HPDE6-E6E7 (cell line): Measurements from ENCODE around the gene BZW1.
A peak's percentile ranks its signal among the peaks of the same experiment; 100 is the strongest.

Source experiments
- DNase-seq: peaks from one replicate; pipeline ENCODE4 v3.0.0; 2011; ENCODE audit warnings: missing footprints; ENCODE audit errors: extremely low spot score

BZW1 gene

DNA sequence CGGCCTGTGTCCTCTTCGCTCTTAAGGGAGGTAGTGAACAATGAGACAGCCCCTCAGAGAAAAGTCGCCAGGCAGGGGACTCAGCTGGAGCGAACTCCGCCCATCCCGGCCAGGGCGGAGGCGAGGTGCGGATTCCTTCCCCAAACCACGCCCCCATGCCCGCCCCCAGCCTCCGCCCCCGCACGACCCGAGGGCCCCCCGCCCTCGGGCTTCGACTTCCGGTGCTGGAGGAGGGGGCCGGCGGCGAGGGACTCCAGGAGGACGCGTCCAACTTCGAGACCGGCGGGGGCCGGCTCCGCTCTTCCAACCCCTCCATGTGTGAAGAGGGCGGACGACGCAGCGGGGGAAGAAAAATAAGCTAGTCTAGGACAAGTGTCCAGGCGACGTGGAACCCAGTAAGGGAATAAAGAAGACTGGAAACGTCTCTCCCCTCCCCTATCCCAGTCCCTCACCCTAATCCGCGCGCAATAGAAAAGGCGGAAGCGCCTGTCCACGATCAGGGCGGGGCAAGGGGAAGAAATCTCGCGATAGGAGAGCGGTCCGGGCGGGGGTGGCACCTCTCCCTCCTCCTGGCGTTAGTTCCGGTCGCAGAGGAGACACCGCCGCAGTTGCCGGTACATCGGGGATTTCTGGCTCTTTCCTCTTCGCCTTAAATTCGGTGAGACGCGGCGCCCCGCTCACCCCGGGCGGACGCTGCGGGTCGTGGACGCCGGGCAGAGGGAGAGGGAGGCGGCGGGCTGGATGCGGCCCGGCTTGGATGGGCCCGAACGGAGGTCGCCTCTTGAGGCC, at the start of gene BZW1:
Gene BZW1 (plus strand): TSS at position 578 of the 789 bp plus-strand sequence. CDS start 1,308 bp downstream, outside the sequence.
- DNase-seq: peak; percentile 91

DNA sequence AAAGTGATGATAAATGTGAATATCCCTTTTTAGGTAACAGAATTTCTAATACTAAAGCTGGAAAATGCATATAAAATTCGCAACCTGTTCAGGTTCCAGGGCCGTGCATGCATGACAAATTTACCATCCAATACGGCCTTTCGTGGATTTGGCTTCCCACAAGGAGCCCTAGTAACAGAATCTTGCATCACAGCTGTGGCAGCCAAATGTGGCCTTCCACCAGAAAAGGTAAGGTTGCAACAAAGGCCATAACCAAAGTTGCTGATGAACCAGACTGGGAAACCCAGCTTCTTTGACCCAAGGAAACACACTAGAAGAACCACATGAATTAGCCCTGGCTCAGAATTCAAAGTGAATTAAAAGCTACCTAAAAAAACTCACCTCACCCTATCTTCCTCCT, 49.6 kb upstream of the BZW1 start:
- DNase-seq: no peak

DNA sequence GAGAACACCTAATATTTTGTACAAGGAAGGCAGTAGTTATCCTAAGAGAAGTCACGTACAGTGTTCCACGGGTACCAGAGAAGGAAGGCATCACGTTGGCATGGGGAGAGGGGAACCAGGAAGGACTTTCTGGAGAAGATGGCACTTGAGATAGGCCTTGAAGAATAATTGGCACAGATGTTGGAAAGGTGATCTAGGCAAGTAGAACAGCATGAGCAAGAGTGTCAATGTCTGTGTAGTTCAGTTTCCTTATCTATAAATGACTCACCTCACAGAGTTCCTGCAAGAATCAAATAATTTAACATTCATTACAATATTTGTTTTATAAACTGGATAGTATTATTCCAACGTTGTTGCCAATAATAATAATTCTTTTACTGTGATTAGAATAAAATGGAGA, 48.3 kb upstream of the BZW1 start:
- no peak for DNase-seq

DNA sequence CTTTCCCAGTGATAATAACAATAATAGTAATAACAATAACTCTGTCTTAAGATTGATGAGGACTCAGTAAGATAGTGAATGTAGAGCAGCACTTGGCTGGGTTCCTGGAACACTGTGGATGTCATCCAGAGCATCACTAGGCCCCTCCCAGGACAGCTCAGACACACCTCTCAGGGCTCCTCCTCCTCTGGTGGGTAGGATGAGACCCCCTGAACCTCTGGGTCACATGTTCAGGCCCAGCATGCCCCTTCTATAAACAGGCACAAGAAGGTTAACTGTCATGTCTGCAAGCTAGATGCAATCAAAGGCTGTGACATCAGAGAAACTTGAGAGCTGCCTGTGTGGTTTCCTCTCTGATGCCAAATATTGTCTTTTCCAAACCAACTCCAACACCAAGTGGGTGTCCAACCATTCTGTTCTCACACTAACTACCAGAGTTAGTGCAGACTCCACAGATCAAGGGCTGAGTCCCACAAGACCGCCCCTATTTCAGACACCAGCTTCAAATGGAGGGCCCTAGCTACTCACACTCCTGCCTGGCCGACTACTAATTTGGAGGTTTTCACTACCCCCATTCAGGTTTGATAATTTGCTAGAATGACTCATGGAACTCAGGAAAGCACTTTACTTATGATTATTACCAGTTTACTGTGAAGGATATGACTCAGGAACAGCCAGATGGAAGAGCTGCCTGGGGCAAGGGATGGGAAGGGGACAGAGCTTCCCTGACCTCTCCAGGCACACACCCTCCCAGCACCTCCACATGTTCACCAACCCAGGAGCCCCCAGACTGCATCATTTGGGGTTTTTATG, 46.4 kb upstream of the BZW1 start:
- peak; percentile 60 for DNase-seq

DNA sequence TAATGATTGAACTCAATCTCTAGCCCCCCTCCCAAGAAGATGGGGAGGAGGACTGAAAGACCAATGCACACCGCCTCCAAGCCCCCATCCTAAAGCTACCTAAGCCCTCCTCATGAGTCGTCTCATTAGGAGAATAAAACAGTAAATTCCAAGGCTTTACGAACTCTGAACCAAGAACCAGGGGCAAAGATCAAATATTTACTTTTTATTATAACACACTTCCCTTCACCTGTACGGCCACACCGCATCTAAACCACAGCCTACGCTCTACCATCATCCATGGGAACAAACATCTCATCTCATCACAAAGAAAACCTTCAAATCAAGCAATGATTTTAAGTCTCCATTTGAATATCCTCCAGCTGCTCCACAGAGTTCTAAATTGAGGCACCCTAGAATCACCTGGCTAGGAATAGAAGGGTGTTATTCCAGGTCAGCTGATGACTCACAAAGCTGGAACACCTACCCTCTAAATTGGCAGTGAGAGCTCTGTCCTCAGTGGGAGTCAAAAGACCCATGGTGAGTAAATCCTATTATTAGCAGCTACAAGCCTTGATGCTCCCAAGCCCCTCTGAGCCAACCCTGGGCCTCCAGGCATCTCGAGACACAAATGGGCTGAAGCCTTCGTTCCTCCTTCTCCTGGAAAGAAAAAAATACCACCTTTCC, 45.6 kb upstream of the BZW1 start:
- DNase-seq: peak; percentile 71

DNA sequence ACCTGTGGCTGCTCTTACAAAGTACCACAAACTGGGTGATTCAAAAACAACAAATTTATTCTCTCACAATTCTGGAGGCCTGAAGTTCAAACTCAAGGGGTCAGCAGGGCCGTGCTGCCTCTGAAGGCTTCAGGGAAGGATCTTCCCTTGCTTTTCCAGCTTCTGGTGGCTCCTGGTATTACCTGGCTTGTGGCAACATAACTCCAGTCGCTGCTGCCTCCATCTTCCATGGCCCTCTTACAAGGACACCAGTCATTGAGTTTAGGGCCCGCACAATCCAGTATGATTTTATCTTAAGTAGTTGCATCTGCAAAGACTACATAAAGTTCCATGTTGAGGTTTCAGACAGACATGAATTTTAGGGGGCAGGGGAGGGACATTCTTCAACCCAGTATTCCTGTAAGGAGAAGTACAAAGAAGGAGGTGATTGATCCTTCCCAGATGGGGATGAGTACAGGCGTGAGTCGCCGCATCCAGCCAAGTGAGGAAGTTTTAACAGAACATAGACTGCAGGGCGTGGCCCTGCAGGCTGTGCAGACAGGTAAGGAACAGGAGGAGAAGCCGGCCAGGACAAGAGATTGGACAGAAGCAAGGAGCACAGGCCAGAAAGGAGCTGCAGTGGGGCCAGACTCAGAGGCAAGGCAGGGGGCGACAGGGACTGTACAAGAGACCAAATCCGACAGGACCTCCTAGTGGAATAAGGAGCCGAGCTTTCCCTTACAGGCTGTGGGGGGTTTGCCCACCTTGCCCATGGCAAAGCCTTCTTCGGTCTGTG, 44.4 kb upstream of the BZW1 start:
- DNase-seq: no peak

DNA sequence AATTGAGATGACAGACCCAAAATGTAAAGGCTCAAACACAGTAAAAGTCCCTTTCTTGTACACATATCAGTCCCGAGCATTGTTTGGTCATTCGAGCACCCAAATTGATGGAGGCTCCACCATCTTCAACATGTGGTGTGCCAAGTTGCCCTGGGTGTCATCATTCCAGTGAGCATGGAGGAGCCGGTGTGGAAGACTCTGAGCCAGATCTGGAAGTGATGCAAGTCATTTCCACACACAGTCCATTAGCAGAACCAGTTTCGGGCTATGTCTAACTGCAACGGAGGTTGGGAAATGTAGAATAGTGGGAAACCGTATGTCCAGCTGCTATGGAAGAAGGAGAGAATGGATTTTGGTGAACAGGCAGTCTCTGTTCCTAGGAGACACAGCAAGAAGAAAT, 40.9 kb upstream of the BZW1 start:
- no peak for DNase-seq

DNA sequence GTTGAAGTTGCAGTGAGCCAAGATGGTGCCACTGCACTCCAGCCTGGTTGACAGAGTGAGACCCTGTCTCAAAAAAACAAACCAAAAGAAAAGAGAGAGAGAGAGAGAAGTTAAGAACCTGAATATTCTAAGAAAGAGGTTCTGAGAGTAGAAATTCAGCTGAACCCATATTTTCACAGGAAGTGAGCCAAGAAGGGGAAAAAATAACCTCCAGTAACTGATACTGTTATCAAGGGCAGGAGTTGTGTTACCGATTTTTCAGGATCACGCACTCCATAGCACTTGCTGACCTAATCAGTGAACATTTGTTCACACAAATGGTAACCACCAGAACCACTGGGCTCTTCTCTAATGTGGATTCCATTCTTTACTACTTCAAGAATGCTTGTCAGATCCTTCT, 39.1 kb upstream of the BZW1 start:
- DNase-seq: no peak

DNA sequence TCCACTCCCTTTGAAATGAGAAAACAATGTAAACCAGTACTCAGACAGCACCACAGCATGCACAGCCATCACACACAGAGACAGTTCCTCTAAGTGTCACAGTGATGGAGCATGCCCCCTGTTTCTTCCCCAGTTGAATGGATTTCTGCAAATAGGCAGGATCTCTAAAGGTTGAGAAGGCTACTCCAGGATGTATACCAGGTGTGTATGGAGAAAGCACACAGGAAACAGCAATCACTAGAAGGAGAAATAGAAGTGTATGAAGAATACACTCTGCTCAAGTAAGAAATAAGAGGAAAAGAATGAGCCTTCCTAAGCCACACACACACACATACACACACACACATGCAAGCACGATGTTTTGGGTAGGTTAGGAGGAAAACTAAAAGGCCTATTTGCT, 38.6 kb upstream of the BZW1 start:
- no peak for DNase-seq

DNA sequence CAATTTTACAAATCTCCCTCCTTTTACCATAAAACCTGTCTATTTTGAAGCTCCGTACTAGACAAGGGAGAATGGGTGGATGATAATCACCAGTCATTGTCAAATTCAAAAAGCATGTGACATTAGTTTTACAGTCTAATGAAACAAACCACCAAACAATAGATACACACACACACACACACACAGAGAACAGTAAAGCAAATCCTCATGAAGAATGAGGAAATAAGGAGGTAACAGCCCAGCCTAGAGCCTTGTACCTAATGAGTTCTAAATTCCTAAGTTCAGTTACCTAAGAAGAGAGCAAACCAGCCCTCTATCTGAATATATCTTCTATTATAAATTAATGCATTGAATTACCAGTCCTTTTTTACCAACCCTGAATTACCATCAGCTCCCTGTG, 36.8 kb upstream of the BZW1 start:
- no peak for DNase-seq

DNA sequence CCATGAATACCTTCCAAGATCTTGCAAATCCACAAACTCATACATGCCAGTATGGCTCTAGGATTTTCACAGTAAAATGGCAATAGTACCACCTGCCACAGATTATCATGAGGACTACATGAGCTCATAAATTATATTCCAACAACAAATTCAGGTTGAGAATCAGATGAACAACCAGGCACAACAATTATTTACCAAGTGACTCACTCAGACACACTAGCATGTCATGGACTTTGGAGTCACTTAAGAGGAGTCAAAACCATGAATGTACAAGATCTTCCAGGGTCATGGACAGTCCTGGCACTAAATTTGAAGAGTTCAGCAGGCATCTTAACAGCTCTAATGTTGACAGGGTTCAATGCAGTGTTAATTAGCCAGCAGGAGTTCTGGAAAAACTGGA, 34.4 kb upstream of the BZW1 start:
- no peak for DNase-seq

DNA sequence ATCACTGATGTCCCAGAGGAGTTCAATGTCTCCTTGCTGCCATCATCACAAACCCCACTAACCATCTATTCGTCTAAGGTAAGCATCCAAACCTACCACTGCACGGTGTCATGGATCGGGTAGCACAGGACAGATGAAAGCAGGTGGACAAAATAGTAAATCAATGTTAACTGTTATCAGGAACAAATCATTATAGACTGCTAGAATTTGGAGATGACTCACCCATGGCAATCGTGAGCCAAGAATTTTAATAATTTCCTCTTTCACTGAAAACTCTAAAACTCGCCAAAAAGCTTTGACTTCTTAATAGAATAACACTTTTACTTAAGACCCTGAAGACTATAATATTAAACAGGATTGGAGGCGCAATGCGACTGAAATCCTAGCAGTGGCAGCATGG, 33.7 kb upstream of the BZW1 start:
- no peak for DNase-seq

DNA sequence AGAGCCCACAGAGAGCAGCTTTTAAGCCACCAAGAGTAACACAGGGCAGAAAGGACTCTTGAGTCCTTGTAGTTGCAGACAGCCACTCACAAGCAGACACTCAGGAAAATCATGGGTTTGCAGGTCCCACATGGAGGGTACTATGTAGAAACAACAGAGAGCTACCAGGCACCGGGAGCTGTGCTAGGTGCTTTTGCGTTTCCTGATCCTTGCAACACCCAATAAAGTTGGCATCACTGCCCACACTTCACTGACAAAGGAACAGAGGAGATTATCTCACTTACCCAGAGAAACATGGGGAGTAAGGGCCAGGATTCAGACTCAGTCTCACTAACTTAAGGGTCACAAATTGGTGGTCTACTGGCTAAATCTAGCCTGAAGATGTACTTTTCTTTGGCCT, 32.5 kb upstream of the BZW1 start:
- no peak for DNase-seq

DNA sequence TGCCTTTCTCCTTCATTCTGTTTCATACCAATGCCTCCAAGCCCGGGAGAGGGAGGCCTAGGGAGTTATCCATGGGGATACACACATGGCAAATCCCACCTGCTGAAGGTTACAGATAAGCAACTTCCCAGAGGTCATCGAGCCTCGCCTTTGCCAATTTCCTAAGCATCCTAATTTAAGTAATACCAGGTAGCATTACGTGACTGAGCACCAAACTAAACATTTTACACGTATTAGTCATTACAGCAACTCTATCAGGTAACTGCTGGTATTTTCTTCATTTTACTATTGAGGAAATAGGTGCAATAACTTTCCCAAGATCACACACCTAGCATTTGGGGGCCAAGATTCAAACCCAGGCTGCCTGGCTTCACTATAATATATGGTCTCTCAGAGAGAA, 30.1 kb upstream of the BZW1 start:
- peak; percentile 16 for DNase-seq

DNA sequence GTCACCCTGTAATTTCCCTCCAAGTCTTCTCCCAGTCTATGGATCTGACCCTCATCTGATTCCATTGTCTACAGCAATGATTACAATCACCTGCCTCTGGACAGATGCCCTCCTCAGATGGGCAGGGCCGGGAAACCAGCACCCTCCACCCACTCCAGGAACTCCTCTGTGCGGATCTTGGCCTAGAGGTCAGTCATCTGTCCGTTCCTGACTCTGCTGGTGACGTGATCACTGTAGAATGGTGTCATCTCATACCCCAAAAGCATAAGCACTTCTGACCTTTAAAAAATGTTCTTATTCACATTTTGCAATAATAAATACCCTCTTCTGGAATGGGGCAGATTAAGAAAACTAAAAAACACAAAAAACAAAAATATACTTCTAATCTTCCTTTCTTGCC, 29.5 kb upstream of the BZW1 start:
- no peak for DNase-seq

DNA sequence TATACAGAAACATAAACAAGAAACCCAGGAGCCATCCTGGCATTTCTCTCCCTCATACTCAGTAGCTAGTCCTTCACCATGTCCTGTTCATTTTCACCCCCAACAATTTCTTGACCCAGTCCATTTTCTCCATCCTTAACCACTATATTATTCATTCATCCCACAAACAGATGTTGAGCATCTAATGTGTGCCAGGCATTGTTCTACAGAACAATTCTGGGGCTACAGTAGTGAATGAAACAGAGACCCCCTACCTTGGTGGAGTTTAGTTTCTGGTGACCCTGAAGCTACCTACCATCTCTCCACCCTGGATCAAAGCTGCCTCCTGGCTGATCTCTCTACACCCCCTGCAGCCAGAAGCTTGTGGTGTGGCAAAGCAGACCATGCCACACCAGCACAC, 27.5 kb upstream of the BZW1 start:
- no peak for DNase-seq

DNA sequence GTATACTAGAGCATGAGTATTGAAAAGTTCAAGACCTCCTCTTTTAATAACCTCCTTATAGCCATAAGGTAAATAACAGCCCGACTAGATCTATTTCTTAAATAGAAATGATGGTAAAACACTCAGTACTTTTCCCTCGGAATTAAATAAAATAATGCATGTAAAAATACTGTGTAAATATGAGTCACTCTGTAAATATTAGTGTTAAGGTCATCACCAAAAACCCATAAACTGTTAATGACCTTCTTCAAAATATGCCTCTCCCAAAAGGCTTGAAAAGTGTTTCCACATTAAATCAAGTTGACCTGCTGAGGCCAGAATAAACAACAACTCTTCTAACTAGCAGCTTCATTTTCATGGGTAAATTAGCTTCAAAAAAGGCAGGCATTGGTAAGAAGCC, 25.3 kb upstream of the BZW1 start:
- no peak for DNase-seq

DNA sequence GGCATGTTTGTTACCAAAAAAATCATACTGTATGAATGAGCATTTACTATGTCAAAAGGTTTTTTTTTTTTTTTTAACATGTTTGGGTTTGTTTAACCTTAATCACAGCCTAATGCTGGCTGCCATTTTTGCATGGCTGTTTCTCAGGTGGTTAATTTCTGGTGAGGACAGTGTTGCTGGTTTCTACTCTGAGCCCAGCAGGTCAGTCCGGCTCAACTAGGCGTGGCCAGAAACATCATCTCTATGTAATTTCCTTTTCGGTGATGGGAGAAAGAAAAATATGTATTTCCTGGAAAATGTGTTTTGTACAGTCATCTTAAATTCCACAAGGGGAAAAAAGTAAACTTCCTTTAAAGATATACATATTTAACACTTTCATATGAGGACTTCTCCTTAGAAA, 24.9 kb upstream of the BZW1 start:
- DNase-seq: peak; percentile 53

DNA sequence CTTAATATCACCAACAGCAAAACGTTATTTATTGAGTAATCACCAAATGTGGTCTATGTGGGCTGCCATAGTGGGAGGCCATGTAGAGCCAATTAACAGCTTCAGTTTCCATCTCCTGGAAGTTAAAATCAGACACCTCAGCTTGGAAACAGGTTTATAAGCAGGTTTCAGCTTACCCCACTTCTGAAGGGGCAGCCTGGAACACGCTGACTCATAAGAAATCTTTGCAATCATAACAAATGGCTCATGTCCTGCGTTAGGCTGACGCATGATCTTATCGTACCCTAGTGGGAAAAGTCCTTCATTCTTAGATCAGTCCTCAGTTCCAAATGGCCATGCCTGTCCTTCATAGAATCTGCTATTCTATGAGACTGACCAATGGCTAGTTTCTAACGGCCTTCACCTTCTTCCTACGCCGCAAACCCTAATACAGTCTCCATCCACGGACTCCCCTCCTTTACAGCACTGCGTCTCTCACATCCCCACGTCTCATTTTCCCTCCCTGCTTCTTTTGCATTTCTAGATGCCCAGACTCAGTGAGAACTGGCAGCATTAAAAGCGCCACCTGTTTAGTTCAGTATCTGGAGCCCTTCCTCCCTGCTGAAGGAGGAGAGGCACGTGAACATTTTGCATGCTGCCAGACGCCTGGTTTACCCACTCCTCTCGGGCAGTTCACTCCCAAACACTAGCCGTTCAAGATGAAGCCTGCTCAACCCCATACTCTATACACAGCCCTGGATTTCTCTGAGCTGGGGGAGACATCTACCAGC, 24.2 kb upstream of the BZW1 start:
- DNase-seq: peak; percentile 76

DNA sequence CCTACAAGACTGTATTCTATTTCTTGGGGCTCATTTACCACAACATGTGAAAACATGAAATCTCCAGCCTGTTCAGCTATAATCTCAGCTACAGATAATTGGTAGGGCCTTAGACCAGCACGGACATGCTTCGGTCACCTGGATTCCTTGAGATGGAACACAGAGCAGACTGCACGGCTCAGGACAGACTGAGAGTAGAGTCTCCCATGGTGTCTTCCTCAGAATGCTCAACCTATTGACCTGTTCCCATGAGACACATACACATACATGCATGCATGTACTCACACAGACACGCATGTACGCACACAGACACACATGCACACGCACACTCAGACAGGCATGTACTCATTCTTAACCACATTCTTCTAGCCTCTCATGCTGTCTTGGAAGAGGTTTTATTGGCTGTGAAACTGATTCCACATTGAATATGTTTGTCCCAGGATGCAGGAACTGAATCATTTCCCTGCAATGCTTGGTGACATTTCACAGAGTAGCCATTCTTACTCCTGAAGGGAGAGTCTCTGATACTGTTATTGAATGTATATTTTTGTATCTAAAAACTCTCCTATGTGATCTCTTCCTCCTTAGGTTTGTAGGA, 23.5 kb upstream of the BZW1 start:
- peak; percentile 6 for DNase-seq

DNA sequence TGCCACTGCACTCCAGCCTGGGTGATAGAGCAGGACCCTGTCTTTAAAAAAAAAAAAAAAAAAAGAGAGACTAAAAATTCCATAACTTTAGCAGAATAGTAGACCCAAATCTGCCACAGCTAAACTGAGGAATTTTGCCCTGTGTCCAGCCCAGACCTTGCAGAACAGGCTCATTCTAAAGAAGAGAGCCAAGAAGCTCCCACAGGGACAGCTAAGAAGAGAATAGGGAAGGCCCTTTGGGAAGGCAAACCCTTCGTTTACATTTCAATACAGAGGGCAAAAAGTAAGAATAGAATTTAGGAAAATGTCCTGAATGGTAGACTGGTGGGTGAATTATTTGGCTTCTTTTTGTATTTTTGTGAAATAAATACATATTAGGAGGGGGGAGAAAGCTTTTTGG, 21.5 kb upstream of the BZW1 start:
- no peak for DNase-seq
